SK-N-SH (cell line): ENCODE results near the gene PRKCA. TPM values are rescaled to one million over a fixed set of nuclear protein-coding genes. Genes with fewer than 3 reads are reported as not detected.

Experiments used
- CTCF ChIA-PET: fragments of 300-600, 350-600 bp; formaldehyde crosslinking; extraction: SDS; loops from one replicate; lab custom pipeline; 2021; lab: Yijun Ruan, JAX
- POLR2A ChIA-PET: fragments of 350-600 bp; sonication (Branson Sonifier 250); formaldehyde crosslinking; extraction: SDS; loops from one replicate; lab custom pipeline; 2020; ENCODE audit warnings: antibody characterized with exemption, inconsistent platforms; lab: Yijun Ruan, JAX
- DNase-seq: peaks from one replicate; pipeline ENCODE4 v3.0.0; 2012
- H2AFZ ChIP-seq: fragments of 200-600 bp; sonication (generic); 2 replicates; pipeline ENCODE4 v1.8.1; 2016; ENCODE audit warnings: antibody characterized with exemption, mild to moderate bottlenecking, low read depth
- H3F3A ChIP-seq: fragments of 200-600 bp; sonication (generic); replicated peaks from 2 replicates; pipeline ENCODE3; 2016; ENCODE audit warnings: antibody characterized with exemption, mild to moderate bottlenecking; ENCODE audit not compliant: insufficient read depth
- H3K27ac ChIP-seq, 2 experiments: fragments of 200-500 bp in 1 of 2; fragments of 200-600 bp in 1 of 2; sonication (Bioruptor generic) in 1 of 2; sonication (generic), shearing (Covaris generic) in 1 of 2; 2 replicates each; pipeline versions ENCODE4 v1.5.1 to v1.6.1; 2014 to 2016; ENCODE audit warnings: low read depth in 2 of 2, inconsistent platforms in 1 of 2, low read length in 1 of 2, mild to moderate bottlenecking in 1 of 2, mixed read lengths in 1 of 2
- H3K27me3 ChIP-seq: fragments of 200-600 bp; sonication (generic), shearing (Covaris generic); 2 replicates; pipeline ENCODE4 v1.6.1; 2016; ENCODE audit warnings: mixed run types; ENCODE audit not compliant: insufficient read depth
- H3K36me3 ChIP-seq, 2 experiments: fragments of 200-500 bp in 1 of 2; fragments of 200-600 bp in 1 of 2; sonication (Bioruptor generic) in 1 of 2; sonication (generic) in 1 of 2; replicated peaks in 1 of 2; 2 replicates each; pipeline versions ENCODE3 to v1.5.1; 2014 to 2016; ENCODE audit warnings: low read length in 1 of 2, mild to moderate bottlenecking in 1 of 2; ENCODE audit not compliant: insufficient read depth in 2 of 2, control insufficient read depth in 1 of 2
- H3K4me1 ChIP-seq, 2 experiments: fragments of 200-500 bp in 1 of 2; fragments of 200-600 bp in 1 of 2; sonication (Bioruptor generic) in 1 of 2; sonication (generic), shearing (Covaris generic) in 1 of 2; 2 replicates each; pipeline versions ENCODE4 v1.5.1 to v1.6.1; 2014 to 2016; ENCODE audit warnings: low read depth in 1 of 2, low read length in 1 of 2, mixed run types in 1 of 2; ENCODE audit not compliant: insufficient read depth in 2 of 2, control insufficient read depth in 1 of 2
- H3K4me2 ChIP-seq: fragments of 200-600 bp; sonication (generic), shearing (Covaris generic); 2 replicates; pipeline ENCODE4 v1.6.1; 2017; ENCODE audit warnings: mixed run types
- H3K4me3 ChIP-seq, 2 experiments: fragments of 200-500 bp in 1 of 2; fragments of 200-600 bp in 1 of 2; sonication (Bioruptor generic) in 1 of 2; sonication (generic), shearing (Covaris generic) in 1 of 2; 2 replicates each; pipeline versions ENCODE4 v1.5.1 to v1.8.1; 2014 to 2016; ENCODE audit warnings: low read depth in 2 of 2, inconsistent platforms in 1 of 2, low read length in 1 of 2, mild to moderate bottlenecking in 1 of 2, mixed read lengths in 1 of 2, moderate library complexity in 1 of 2
- H3K79me2 ChIP-seq: fragments of 200-600 bp; sonication (generic); 2 replicates; pipeline ENCODE4 v1.8.1; 2017; ENCODE audit warnings: mild to moderate bottlenecking; ENCODE audit not compliant: insufficient read depth
- H3K9ac ChIP-seq: fragments of 200-600 bp; sonication (generic); 2 replicates; pipeline ENCODE4 v1.6.1; 2017; ENCODE audit warnings: mixed run types
- H3K9me2 ChIP-seq: fragments of 200-600 bp; sonication (generic); 2 replicates; pipeline ENCODE4 v1.6.1; 2017; ENCODE audit warnings: mixed run types
- H3K9me3 ChIP-seq: fragments of 200-600 bp; sonication (generic); 2 replicates; pipeline ENCODE4 v1.6.1; 2017; ENCODE audit warnings: mixed run types, mild to moderate bottlenecking, moderate library complexity
- H4K20me1 ChIP-seq: fragments of 200-600 bp; sonication (generic); 2 replicates; pipeline ENCODE4 v1.6.1; 2017; ENCODE audit warnings: mild to moderate bottlenecking, mixed run types; ENCODE audit not compliant: insufficient read depth
- CHD2 ChIP-seq: fragments of 150-350 bp; IDR thresholded peaks from 2 replicates; pipeline ENCODE4 v1.6.1; 2018; ENCODE audit warnings: low read length; ENCODE audit not compliant: partially characterized antibody
- ELF1 ChIP-seq: IDR thresholded peaks from 2 replicates; pipeline ENCODE4 v1.4.0; 2012
- EP300 ChIP-seq, 2 experiments: IDR thresholded peaks; 2 replicates each; pipeline versions ENCODE4 v1.4.0 to v1.6.1; 2012; ENCODE audit warnings: borderline replicate concordance in 1 of 2, low read depth in 1 of 2, low read length in 1 of 2
- FOSL2 ChIP-seq: IDR thresholded peaks from 2 replicates; pipeline ENCODE4 v1.4.0; 2012; ENCODE audit warnings: low read depth, mild to moderate bottlenecking, moderate library complexity, borderline replicate concordance
- FOXM1 ChIP-seq: IDR thresholded peaks from 2 replicates; pipeline ENCODE4 v1.4.0; 2012; ENCODE audit warnings: low read depth, mild to moderate bottlenecking
- IRF3 ChIP-seq: fragments of 150-350 bp; IDR thresholded peaks from 2 replicates; pipeline ENCODE4 v1.6.1; 2016; ENCODE audit warnings: mild to moderate bottlenecking, low read depth, low read length
- JUND ChIP-seq: IDR thresholded peaks from 2 replicates; pipeline ENCODE4 v1.4.0; 2012
- MAX ChIP-seq: IDR thresholded peaks from 2 replicates; pipeline ENCODE4 v1.4.0; 2012; ENCODE audit warnings: low read depth
- MEF2A ChIP-seq: IDR thresholded peaks from 2 replicates; pipeline ENCODE4 v1.4.0; 2012; ENCODE audit warnings: low read depth, borderline replicate concordance
- MXI1 ChIP-seq: IDR thresholded peaks from 2 replicates; pipeline ENCODE4 v1.6.1; 2012; ENCODE audit warnings: mild to moderate bottlenecking, low read depth, low read length, improper control_type of control experiment
- NRF1 ChIP-seq: IDR thresholded peaks from 2 replicates; pipeline ENCODE4 v1.6.1; 2012; ENCODE audit warnings: low read depth, mild to moderate bottlenecking, low read length
- PBX3 ChIP-seq: IDR thresholded peaks from 2 replicates; pipeline ENCODE4; 2012
- POLR2AphosphoS5 ChIP-seq: IDR thresholded peaks from 2 replicates; pipeline ENCODE4 v1.6.1; 2012; ENCODE audit warnings: low read depth, low read length
- RAD21 ChIP-seq: IDR thresholded peaks from 2 replicates; pipeline ENCODE4 v1.6.1; 2012; ENCODE audit warnings: mild to moderate bottlenecking, low read length
- RXRA ChIP-seq: IDR thresholded peaks from 2 replicates; pipeline ENCODE4 v1.4.0; 2012; ENCODE audit warnings: low read depth, mild to moderate bottlenecking, borderline replicate concordance
- SIN3A ChIP-seq: IDR thresholded peaks from 2 replicates; pipeline ENCODE4 v1.6.1; 2012; ENCODE audit warnings: low read depth, mild to moderate bottlenecking, low read length, moderate library complexity, borderline replicate concordance
- SMC3 ChIP-seq: IDR thresholded peaks from 2 replicates; pipeline ENCODE4 v1.6.1; 2012; ENCODE audit warnings: low read depth, low read length, improper control_type of control experiment
- TAF1 ChIP-seq: IDR thresholded peaks from 2 replicates; pipeline ENCODE4 v1.6.1; 2012; ENCODE audit warnings: low read depth, mild to moderate bottlenecking, low read length, moderate library complexity, borderline replicate concordance
- TEAD4 ChIP-seq: IDR thresholded peaks from 2 replicates; pipeline ENCODE4 v1.4.0; 2012; ENCODE audit warnings: mild to moderate bottlenecking, borderline replicate concordance; ENCODE audit not compliant: insufficient read depth
- USF2 ChIP-seq: fragments of 150-350 bp; IDR thresholded peaks from 2 replicates; pipeline ENCODE4 v1.6.1; 2017; ENCODE audit warnings: antibody characterized with exemption, low read length, low read depth, borderline replicate concordance
- ZBTB33 ChIP-seq: IDR thresholded peaks from 2 replicates; pipeline ENCODE4 v1.4.0; 2012; ENCODE audit warnings: low read depth, borderline replicate concordance
- WGBS: methylation state at CpG from one replicate; pipeline ENCODE4 v1.1.6; 2017; ENCODE audit warnings: low lambda C conversion rate; 5-methylcytosine and 5-hydroxymethylcytosine counted together
- polyA plus RNA-seq, 3 experiments: library from polyadenylated mRNA; depleted of rRNA; stranded (reverse); fragments of >200 nt; gene quantifications; 2 replicates each; pipeline ENCODE4 v1.2.3, GENCODE V29; 2012

The PRKCA gene
- polyA plus RNA-seq, 1 of the 3 experiments (the other 2 are of a cell fraction) = 108 TPM

- TF ChIP-seq FOXM1 (no peak), JUND (peak; percentile 77), ELF1 (no peak), EP300 (IDR thresholded peaks at IDR 0.05; ENCODE audit: borderline replicate concordance in 1 of 2, low read depth in 1 of 2, low read length in 1 of 2) (peak in 1 of 2 experiments; percentile 16; a peak in 1 of 4 replicates), MEF2A (no peak), NRF1 (no peak)
- TF ChIP-seq, all 33 proteins: peak for 10
These were observed 191.0 kb downstream of the PRKCA start (continued) for GRCh38 chr17:66493283-66494019.

- H3K4me1 ChIP-seq = peaks cover 20 to 50% of the 10 kb centered on the region in 2 experiments
- H3K27ac ChIP-seq = peak overlapping the region; percentile 31 to 94; a peak in 3 of 4 replicates
- H4K20me1 ChIP-seq = no peaks in the 10 kb centered on the region
- DNase-seq = no peak
- ChIA-PET CTCF (interaction anchor here (1.2 kb wide), 1 partner anchor 180 kb away, joined by 4 read pairs; no protein-coding TSS in a partner anchor), POLR2A (no interaction called here)
- 42% methylated on average over 5 of the region's 5 CpGs for WGBS
- no peak overlapping the region for H2AFZ ChIP-seq
- peaks cover 88% of the 10 kb centered on the region for H3K79me2 ChIP-seq
- no peaks in the 10 kb centered on the region for H3K27me3 ChIP-seq
- peak overlapping the region in 1 of 2 experiments; percentile 9; a peak in 2 of 4 replicates for H3K4me3 ChIP-seq
- peaks cover 4 to 33% of the 10 kb centered on the region in 2 experiments for H3K36me3 ChIP-seq
- no peaks in the 10 kb centered on the region for H3K9me2 ChIP-seq
- peaks cover 50% of the 10 kb centered on the region for H3F3A ChIP-seq
- H3K9me3 ChIP-seq = no peaks in the 10 kb centered on the region
- H3K9ac ChIP-seq = peak overlapping the region; percentile 58; the same call in 1 of the 2 replicates
- H3K4me2 ChIP-seq = peak overlapping the region; percentile 72
- TF ChIP-seq PBX3 = peak; percentile 57; the same call in 1 of the 2 replicates
- TF ChIP-seq MXI1 = no peak
- no peak for TF ChIP-seq IRF3
- TF ChIP-seq USF2 = no peak
- TF ChIP-seq SMC3 = no peak
- TF ChIP-seq RAD21 = no peak
- peak; percentile 12; the same call in 1 of the 2 replicates for TF ChIP-seq POLR2AphosphoS5
- TF ChIP-seq FOSL2 = peak; percentile 93
- TF ChIP-seq RXRA = peak; percentile 76
- peak in 1 of 2 experiments; percentile 86; a peak in 2 of 4 replicates for TF ChIP-seq EP300 (IDR thresholded peaks at IDR 0.05; ENCODE audit: borderline replicate concordance in 1 of 2, low read depth in 1 of 2, low read length in 1 of 2)
- TF ChIP-seq NRF1 = no peak
- TF ChIP-seq ZBTB33 = no peak
- peak; percentile 96 for TF ChIP-seq JUND
- no peak for TF ChIP-seq CHD2
- TF ChIP-seq TEAD4 = peak; percentile 35; the same call in 1 of the 2 replicates
- peak; percentile 37; the same call in 1 of the 2 replicates for TF ChIP-seq TAF1
- TF ChIP-seq MAX = peak; percentile 68; the same call in 1 of the 2 replicates
- TF ChIP-seq SIN3A = peak; percentile 47; the same call in 1 of the 2 replicates
These were observed 191.8 kb downstream of the PRKCA start for GRCh38 chr17:66494023-66494803.
